Measurements from ENCODE around the gene PLD1. TPM values are rescaled to one million over a fixed set of nuclear protein-coding genes. Genes with fewer than 3 reads are reported as not detected.

Gene PLD1
- total and polyA plus RNA-seq, 2 of the 8 experiments (the other 6 are each of a cell fraction or from before 2014, with no cell fraction given): 1.2 to 2.6 TPM

DNA sequence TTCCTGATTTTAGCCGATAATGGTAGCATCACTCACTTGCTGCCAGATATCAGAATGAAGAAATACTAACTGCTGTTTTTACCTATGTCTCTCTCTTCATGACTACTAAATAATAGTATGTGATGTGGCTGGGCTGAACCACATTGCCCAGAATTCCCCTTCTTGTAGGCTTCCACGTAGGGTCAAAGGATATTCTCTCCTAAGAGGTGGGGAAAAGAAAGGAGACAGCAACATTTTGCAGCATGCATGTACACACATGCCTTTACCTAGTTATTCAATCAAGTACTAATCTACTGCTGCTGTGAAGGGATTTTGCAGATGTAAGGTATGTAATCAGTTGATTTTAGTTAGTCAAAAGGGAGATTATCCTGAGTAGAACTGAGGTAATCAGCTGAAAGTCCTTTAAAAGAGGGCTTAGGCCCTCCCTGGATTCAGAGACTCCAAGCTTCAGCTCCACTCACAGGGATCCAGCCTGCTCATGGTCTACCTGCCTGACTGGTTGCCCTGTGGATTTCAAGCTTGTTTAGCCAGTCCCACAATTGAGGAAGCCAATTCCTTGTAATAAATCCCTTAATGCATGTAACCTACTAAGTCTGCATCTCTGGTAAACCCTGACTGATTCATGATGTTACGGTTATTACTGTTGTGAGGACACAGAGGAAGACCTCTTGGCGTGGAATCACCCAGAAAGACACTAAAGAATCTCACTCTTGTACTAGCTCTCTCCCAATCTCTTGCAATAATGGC is 20.4 kb downstream of the PLD1 start (continued):
- TF ChIP-seq, protein P1, sequence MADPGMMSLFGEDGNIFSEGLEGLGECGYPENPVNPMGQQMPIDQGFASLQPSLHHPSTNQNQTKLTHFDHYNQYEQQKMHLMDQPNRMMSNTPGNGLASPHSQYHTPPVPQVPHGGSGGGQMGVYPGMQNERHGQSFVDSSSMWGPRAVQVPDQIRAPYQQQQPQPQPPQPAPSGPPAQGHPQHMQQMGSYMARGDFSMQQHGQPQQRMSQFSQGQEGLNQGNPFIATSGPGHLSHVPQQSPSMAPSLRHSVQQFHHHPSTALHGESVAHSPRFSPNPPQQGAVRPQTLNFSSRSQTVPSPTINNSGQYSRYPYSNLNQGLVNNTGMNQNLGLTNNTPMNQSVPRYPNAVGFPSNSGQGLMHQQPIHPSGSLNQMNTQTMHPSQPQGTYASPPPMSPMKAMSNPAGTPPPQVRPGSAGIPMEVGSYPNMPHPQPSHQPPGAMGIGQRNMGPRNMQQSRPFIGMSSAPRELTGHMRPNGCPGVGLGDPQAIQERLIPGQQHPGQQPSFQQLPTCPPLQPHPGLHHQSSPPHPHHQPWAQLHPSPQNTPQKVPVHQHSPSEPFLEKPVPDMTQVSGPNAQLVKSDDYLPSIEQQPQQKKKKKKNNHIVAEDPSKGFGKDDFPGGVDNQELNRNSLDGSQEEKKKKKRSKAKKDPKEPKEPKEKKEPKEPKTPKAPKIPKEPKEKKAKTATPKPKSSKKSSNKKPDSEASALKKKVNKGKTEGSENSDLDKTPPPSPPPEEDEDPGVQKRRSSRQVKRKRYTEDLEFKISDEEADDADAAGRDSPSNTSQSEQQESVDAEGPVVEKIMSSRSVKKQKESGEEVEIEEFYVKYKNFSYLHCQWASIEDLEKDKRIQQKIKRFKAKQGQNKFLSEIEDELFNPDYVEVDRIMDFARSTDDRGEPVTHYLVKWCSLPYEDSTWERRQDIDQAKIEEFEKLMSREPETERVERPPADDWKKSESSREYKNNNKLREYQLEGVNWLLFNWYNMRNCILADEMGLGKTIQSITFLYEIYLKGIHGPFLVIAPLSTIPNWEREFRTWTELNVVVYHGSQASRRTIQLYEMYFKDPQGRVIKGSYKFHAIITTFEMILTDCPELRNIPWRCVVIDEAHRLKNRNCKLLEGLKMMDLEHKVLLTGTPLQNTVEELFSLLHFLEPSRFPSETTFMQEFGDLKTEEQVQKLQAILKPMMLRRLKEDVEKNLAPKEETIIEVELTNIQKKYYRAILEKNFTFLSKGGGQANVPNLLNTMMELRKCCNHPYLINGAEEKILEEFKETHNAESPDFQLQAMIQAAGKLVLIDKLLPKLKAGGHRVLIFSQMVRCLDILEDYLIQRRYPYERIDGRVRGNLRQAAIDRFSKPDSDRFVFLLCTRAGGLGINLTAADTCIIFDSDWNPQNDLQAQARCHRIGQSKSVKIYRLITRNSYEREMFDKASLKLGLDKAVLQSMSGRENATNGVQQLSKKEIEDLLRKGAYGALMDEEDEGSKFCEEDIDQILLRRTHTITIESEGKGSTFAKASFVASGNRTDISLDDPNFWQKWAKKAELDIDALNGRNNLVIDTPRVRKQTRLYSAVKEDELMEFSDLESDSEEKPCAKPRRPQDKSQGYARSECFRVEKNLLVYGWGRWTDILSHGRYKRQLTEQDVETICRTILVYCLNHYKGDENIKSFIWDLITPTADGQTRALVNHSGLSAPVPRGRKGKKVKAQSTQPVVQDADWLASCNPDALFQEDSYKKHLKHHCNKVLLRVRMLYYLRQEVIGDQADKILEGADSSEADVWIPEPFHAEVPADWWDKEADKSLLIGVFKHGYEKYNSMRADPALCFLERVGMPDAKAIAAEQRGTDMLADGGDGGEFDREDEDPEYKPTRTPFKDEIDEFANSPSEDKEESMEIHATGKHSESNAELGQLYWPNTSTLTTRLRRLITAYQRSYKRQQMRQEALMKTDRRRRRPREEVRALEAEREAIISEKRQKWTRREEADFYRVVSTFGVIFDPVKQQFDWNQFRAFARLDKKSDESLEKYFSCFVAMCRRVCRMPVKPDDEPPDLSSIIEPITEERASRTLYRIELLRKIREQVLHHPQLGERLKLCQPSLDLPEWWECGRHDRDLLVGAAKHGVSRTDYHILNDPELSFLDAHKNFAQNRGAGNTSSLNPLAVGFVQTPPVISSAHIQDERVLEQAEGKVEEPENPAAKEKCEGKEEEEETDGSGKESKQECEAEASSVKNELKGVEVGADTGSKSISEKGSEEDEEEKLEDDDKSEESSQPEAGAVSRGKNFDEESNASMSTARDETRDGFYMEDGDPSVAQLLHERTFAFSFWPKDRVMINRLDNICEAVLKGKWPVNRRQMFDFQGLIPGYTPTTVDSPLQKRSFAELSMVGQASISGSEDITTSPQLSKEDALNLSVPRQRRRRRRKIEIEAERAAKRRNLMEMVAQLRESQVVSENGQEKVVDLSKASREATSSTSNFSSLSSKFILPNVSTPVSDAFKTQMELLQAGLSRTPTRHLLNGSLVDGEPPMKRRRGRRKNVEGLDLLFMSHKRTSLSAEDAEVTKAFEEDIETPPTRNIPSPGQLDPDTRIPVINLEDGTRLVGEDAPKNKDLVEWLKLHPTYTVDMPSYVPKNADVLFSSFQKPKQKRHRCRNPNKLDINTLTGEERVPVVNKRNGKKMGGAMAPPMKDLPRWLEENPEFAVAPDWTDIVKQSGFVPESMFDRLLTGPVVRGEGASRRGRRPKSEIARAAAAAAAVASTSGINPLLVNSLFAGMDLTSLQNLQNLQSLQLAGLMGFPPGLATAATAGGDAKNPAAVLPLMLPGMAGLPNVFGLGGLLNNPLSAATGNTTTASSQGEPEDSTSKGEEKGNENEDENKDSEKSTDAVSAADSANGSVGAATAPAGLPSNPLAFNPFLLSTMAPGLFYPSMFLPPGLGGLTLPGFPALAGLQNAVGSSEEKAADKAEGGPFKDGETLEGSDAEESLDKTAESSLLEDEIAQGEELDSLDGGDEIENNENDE (IDR thresholded peaks at IDR 0.05; ENCODE audit: insufficient replicate concordance, low read length): no peak
- TF ChIP-seq CTBP2 (IDR thresholded peaks at IDR 0.05; ENCODE audit: borderline replicate concordance, insufficient read depth, insufficient read length, low read length) (no peak), JUN (IDR thresholded peaks at IDR 0.05; ENCODE audit: low read depth, low read length) (no peak), HDAC6 (IDR thresholded peaks at IDR 0.05; ENCODE audit: low read depth, low read length) (no peak), ZNF274 (IDR thresholded peaks at IDR 0.05; ENCODE audit: borderline replicate concordance, extremely low read depth, low read length) (no peak), KDM1A (IDR thresholded peaks at IDR 0.05; ENCODE audit: borderline replicate concordance, low read length) (no peak)
- TF ChIP-seq, protein P2, sequence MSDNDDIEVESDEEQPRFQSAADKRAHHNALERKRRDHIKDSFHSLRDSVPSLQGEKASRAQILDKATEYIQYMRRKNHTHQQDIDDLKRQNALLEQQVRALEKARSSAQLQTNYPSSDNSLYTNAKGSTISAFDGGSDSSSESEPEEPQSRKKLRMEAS (IDR thresholded peaks at IDR 0.05): no peak
- TF ChIP-seq, protein P3, sequence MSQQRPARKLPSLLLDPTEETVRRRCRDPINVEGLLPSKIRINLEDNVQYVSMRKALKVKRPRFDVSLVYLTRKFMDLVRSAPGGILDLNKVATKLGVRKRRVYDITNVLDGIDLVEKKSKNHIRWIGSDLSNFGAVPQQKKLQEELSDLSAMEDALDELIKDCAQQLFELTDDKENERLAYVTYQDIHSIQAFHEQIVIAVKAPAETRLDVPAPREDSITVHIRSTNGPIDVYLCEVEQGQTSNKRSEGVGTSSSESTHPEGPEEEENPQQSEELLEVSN (IDR thresholded peaks at IDR 0.05): no peak

All from H1 (cell line).